Skeletal muscle tissue (tissue), 4 donors: Measurements from ENCODE around the gene AP1S2. TPM values are rescaled to one million over a fixed set of nuclear protein-coding genes. Genes with fewer than 3 reads are reported as not detected.
"Not testable (repeated sequence)": the region's sequence is repeated elsewhere in the genome, so short reads cannot be mapped to it uniquely, and the experiment has no call there.

Source experiments
- H3K27ac ChIP-seq: one replicate; pipeline ENCODE4 v1.7.0; 2013; ENCODE audit warnings: mild to moderate bottlenecking, low read depth, low read length, inconsistent platforms
- H3K27me3 ChIP-seq, 3 donors: one replicate each; pipeline ENCODE4 v1.7.0; 2013; ENCODE audit warnings: low read length in 3 of 3; ENCODE audit not compliant: control insufficient read depth in 3 of 3, insufficient read depth in 3 of 3
- H3K36me3 ChIP-seq, 3 donors: one replicate each; pipeline ENCODE4 v1.7.0; 2013; ENCODE audit warnings: low read length in 3 of 3; ENCODE audit not compliant: control insufficient read depth in 3 of 3, insufficient read depth in 3 of 3
- H3K4me1 ChIP-seq, 3 donors: one replicate each; pipeline ENCODE4 v1.7.0; 2013; ENCODE audit warnings: low read length in 3 of 3, mild to moderate bottlenecking in 3 of 3; ENCODE audit not compliant: control insufficient read depth in 3 of 3, insufficient read depth in 3 of 3
- H3K4me3 ChIP-seq, 3 donors: one replicate each; pipeline ENCODE4 v1.7.0; 2013; ENCODE audit warnings: low read length in 3 of 3
- H3K9ac ChIP-seq, 3 donors: one replicate each; pipeline ENCODE4 v1.7.0; 2013; ENCODE audit warnings: low read length in 3 of 3, mild to moderate bottlenecking in 3 of 3, moderate library complexity in 2 of 3, low read depth in 1 of 3
- H3K9me3 ChIP-seq, 3 donors: one replicate each; pipeline ENCODE4 v1.7.0; 2013; ENCODE audit warnings: low read length in 3 of 3; ENCODE audit not compliant: control insufficient read depth in 3 of 3
- total RNA-seq: library from RNA; depleted of rRNA; stranded (reverse); fragments of >200 nt; gene quantifications from one replicate; pipeline ENCODE4 v1.2.3, GENCODE V29; 2014
- donor health status: Osteomylitis.

The AP1S2 gene
- total RNA-seq, 1 donor from 2014 or later, result 28.2 TPM

DNA sequence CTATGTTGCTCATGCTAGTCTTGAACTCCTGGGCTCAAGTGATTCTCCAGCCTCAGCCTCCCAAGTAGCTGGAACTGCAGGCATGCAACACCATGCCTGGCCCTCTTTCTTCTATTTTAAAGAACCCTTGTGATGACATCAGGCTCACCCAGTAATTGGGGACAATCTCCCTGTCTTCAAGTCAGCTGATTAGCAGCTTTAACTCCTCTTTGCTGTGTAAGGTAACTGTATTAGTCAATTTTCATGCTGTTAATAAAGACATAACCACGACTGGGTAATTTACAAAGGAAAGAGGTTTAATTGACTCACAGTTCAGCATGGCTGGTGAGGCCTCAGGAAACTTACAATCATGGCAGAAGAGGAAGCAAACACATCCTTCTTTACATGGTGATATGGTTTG is 23.3 kb upstream of the AP1S2 start:
- not testable (repeated sequence) for H3K36me3 ChIP-seq, H3K9me3 ChIP-seq, H3K9ac ChIP-seq, H3K27me3 ChIP-seq, H3K4me3 ChIP-seq, H3K27ac ChIP-seq, H3K4me1 ChIP-seq

DNA sequence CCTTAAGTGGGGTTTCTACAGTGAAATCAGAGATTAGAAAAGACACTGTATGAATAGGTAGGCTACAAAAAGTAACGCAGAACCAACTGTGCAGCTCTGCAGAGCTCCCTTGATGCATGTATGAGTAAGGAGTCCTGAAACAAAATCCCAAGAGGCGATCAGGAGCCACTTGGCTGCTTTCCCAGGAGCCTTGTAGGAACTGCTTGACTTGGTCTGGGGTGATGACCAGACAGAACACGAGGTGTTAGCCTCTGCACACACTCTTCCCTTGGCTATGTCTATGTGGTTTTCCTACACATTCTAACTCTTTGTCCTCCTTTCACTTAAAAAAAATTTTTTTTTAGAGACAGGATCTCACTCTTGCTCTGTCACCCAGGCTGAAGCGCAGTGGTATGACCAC is 22.8 kb upstream of the AP1S2 start:
- no peak overlapping the region for H3K4me3 ChIP-seq
- H3K9me3 ChIP-seq, result no peaks in the 10 kb centered on the region
- no peak overlapping the region for H3K27ac ChIP-seq
- peaks cover 0 to 4% (median 0%) of the 10 kb centered on the region in 3 donors for H3K27me3 ChIP-seq
- peaks cover 0 to 6% (median 4%) of the 10 kb centered on the region in 3 donors for H3K4me1 ChIP-seq
- H3K9ac ChIP-seq, result no peak overlapping the region
- H3K36me3 ChIP-seq, result no peaks in the 10 kb centered on the region

DNA sequence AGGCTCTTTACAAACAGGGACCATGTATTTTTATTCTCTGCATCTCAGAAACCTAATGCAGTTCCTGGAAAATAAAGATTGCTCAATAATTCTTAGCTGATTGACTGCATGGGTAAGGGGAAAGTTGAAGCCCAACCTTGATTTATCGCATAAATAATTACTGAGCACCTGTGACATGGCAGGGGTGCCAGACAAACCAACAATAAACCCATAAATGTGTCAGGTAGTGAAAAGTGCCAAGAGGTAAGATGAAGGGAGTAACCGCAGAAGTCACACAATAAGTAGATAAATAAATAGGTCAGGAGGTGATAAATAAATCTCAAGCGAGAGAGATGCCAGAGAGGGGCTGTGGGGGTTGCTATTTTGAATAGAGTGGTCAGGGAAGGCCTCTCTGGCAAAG is 20.1 kb upstream of the AP1S2 start:
- Histone ChIP-seq H3K4me3 (no peak overlapping the region), H3K9me3 (no peaks in the 10 kb centered on the region), H3K27me3 (no peaks in the 10 kb centered on the region), H3K36me3 (no peaks in the 10 kb centered on the region), H3K27ac (no peak overlapping the region), H3K4me1 (peaks cover 0 to 6% (median 4%) of the 10 kb centered on the region in 3 donors), H3K9ac (no peak overlapping the region)

DNA sequence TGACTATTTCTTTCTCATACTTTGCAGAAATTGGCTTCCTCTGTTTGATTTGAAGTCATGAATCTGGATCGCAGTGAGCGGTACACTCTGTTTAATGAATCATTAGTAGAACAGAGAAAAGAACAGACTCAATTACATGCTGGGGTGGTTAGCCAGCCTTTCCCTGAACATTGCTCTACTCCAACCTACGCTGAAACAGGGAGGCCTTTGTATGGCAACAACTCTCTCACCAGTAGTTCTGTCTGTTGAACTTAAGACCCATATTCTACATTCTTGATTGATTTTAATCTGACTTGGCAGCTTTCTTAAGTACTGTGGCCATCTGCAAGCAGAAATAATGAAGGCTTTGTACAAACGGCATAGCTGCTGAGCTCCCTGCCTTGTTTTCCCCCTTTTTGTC is 19.0 kb upstream of the AP1S2 start:
- no peak overlapping the region for H3K27ac ChIP-seq
- H3K4me3 ChIP-seq, result no peak overlapping the region
- no peaks in the 10 kb centered on the region for H3K9me3 ChIP-seq
- no peaks in the 10 kb centered on the region for H3K27me3 ChIP-seq
- H3K36me3 ChIP-seq, result no peaks in the 10 kb centered on the region
- peaks cover 0 to 6% (median 4%) of the 10 kb centered on the region in 3 donors for H3K4me1 ChIP-seq
- H3K9ac ChIP-seq, result no peak overlapping the region

DNA sequence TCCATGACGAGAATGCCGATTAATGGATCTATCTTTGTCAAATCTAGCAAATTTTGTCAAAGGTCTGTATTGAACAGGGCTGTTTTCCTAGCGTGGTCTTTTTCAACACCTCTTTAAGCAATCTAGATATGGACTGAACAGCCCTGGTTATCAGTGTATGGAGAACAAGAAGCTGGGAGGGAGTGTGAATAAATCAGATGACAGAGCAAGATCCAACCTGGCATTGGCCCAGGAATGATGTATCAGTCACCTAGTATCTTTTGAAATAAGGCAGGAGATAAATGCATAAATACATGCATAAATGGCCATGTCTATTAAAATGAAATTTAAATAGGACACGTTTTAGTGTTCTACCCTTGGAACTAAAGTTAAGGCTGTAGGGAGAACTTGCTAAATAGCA is 15.7 kb upstream of the AP1S2 start:
- peaks cover 0 to 3% (median 0%) of the 10 kb centered on the region in 3 donors for H3K27me3 ChIP-seq
- no peak overlapping the region for H3K27ac ChIP-seq
- no peaks in the 10 kb centered on the region for H3K4me1 ChIP-seq
- H3K4me3 ChIP-seq, result no peak overlapping the region
- no peaks in the 10 kb centered on the region for H3K9me3 ChIP-seq
- H3K36me3 ChIP-seq, result no peaks in the 10 kb centered on the region
- no peak overlapping the region for H3K9ac ChIP-seq

DNA sequence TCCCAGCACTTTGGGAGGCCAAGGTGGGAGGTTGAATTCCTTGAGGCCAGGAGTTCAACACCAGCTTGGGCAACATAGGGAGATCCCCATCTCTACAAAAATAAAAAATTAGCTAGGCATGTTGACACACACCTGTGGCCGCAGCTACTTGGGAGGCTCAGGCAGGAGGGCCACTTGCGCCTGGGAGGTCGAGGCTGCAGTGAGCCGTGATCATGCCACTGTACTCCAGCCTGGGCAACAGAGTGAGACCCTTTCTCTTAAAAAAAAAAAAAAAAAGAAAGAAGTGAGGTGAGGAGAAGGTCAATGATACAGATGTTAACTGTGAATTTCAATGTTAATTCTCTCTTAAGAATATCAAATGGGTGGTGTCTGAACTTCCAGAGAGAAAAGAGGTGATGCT is 15.1 kb upstream of the AP1S2 start:
- no peak overlapping the region for H3K4me3 ChIP-seq
- no peaks in the 10 kb centered on the region for H3K9me3 ChIP-seq
- H3K27me3 ChIP-seq, result peaks cover 0 to 3% (median 0%) of the 10 kb centered on the region in 3 donors
- H3K9ac ChIP-seq, result no peak overlapping the region
- H3K4me1 ChIP-seq, result peaks cover 0 to under 1% (median 0%) of the 10 kb centered on the region in 3 donors
- H3K27ac ChIP-seq, result no peak overlapping the region
- H3K36me3 ChIP-seq, result no peaks in the 10 kb centered on the region

DNA sequence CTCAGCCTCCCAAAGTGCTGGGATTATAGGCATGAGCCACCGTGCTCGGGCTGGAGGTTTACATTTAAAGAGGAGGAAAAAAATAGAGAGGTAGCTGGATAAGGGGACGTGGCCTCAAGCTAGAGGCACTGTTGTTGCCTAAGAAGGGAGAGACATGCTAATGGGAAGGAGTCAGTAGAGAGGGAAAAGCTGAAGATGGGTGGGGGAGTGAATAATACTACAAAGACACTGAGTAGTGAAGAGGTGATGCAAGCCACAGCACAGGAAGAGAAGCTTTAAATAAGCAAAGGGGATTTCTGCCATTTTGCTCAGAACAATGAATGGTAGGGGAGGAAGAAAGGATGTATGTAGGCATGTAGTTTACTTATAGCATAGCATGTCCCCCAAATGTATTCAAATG is 11.5 kb upstream of the AP1S2 start:
- no peak overlapping the region for H3K4me3 ChIP-seq
- peaks cover 0 to 3% (median 0%) of the 10 kb centered on the region in 3 donors for H3K27me3 ChIP-seq

DNA sequence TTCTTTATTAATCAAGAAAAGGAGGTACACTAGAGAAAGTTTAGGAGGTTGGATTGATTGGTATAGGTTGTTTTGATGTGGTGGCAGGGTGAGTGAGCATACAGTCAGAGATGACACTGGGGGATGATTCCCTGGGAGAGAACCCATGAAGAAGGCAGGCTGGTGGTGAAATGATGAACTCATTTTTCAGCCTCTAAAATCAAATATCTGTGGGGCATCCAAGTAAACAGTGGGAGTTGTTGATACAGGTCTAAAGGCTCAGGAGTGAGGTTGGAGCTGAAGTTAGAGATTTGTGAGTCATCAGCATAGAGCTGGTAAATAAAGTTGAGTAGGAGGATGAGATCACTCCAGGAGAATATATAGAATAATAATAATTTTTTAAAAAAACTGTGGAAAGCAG is 10.0 kb upstream of the AP1S2 start:
- Histone ChIP-seq H3K27me3 (peaks cover 0 to 3% (median 0%) of the 10 kb centered on the region in 3 donors), H3K4me3 (no peak overlapping the region), H3K4me1 (peaks cover 3 to 9% (median 5%) of the 10 kb centered on the region in 3 donors), H3K36me3 (no peaks in the 10 kb centered on the region), H3K9ac (peak overlapping the region in 1 of 3 donors; percentile 19), H3K27ac (peak overlapping the region; percentile 78), H3K9me3 (no peaks in the 10 kb centered on the region)

More for the DNA sequence above, 11.5 kb upstream of the AP1S2 start:
- H3K36me3 ChIP-seq, result no peaks in the 10 kb centered on the region
- no peaks in the 10 kb centered on the region for H3K9me3 ChIP-seq
- no peak overlapping the region for H3K27ac ChIP-seq
- H3K9ac ChIP-seq, result no peak overlapping the region
- H3K4me1 ChIP-seq, result peaks cover 3 to 9% (median 5%) of the 10 kb centered on the region in 3 donors

DNA sequence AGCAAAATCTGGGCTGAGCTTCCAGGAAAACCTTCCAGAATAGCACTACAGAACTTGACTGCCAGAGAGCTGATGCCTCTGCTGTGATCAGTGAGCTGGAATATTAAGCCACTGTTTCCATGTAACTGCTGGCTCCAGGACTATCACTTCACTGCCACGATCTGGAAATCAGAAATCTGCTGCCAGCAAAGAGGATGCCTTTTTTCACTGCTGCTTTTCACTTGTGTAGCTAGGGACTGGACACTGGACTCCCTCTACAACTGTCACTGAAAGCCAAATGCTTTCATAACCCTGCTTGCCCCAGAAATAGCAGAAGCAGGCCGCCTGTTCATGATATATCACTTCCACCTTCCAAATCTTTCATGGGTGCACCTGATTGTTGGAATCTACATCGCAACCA is 9.4 kb upstream of the AP1S2 start:
- no peaks in the 10 kb centered on the region for H3K36me3 ChIP-seq
- peak overlapping the region; percentile 78 for H3K27ac ChIP-seq
- peaks cover 0 to 3% (median 0%) of the 10 kb centered on the region in 3 donors for H3K27me3 ChIP-seq
- H3K4me1 ChIP-seq, result peaks cover 3 to 9% (median 5%) of the 10 kb centered on the region in 3 donors
- no peak overlapping the region for H3K4me3 ChIP-seq
- no peaks in the 10 kb centered on the region for H3K9me3 ChIP-seq
- peak overlapping the region in 1 of 3 donors; percentile 19 for H3K9ac ChIP-seq

DNA sequence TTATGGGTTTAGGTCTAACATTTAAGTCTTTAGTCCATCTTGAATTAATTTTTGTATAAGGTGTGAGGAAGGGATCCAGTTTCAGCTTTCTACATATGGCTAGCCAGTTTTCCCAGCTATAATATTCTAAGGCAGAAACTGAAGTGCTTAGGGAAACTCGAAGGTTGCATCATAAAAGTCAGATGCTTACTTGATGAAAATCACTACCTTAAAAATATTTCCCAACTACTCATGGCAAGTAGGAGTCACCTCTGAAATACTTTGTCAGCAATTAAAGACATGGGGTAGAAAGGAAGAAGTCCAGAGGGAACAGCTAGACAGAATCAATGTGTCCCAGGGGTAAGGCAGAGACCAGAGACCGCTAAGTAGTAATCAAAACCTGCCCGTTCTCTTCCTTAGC is 6.3 kb upstream of the AP1S2 start:
- H3K4me1 ChIP-seq, result peaks cover 3 to 9% (median 5%) of the 10 kb centered on the region in 3 donors
- H3K27me3 ChIP-seq, result peaks cover 0 to 3% (median 0%) of the 10 kb centered on the region in 3 donors
- no peak overlapping the region for H3K27ac ChIP-seq
- H3K9ac ChIP-seq, result no peak overlapping the region
- H3K9me3 ChIP-seq, result no peaks in the 10 kb centered on the region
- no peaks in the 10 kb centered on the region for H3K36me3 ChIP-seq
- no peak overlapping the region for H3K4me3 ChIP-seq
